ENCODE data around the gene TRPV3. TPM values are rescaled to one million over a fixed set of nuclear protein-coding genes. Genes with fewer than 3 reads are reported as not detected.

The TRPV3 gene
- total and polyA plus RNA-seq, 2 of the 13 experiments (the other 11 are each of a cell fraction or from before 2014, with no cell fraction given), result 0.90 to 1.0 TPM

GRCh38 chr17:3575511-3575910, 17.9 kb upstream of the TRPV3 start:
- intact Hi-C loops (cut with micrococcal nuclease; ENCODE audit: unreplicated experiment), result no loop called here
- ATAC-seq (no peak), FAIRE-seq (no peak)

GRCh38 chr17:3574231-3574630, 16.6 kb upstream of the TRPV3 start:
- WGBS (ENCODE audit: low lambda C conversion rate), result 100% methylated on average over 7 of the region's 7 CpGs
- POLR2A ChIA-PET, result no interaction called here
- TF ChIP-seq SSRP1 (CRISPR knock-in tag; IDR thresholded peaks at IDR 0.05), result no peak
- TF ChIP-seq ZNF34 (CRISPR knock-in tag; IDR thresholded peaks at IDR 0.05; ENCODE audit: borderline replicate concordance), result no peak
- no peak for TF ChIP-seq ZNF558 (CRISPR knock-in tag; IDR thresholded peaks at IDR 0.05; ENCODE audit: borderline replicate concordance)
- no peak for TF ChIP-seq ZNF83 (CRISPR knock-in tag; IDR thresholded peaks at IDR 0.05; ENCODE audit: borderline replicate concordance)
- TF ChIP-seq NAIF1 (CRISPR knock-in tag; IDR thresholded peaks at IDR 0.05; ENCODE audit: borderline replicate concordance), result no peak
- no peak for TF ChIP-seq ESRRA (CRISPR knock-in tag; IDR thresholded peaks at IDR 0.05; ENCODE audit: low read depth)
- no peak for TF ChIP-seq ZNF441 (CRISPR knock-in tag; IDR thresholded peaks at IDR 0.05; ENCODE audit: borderline replicate concordance)
- no peak for TF ChIP-seq EHMT2 (IDR thresholded peaks at IDR 0.05; ENCODE audit: borderline replicate concordance, low read depth, low read length)
- TF ChIP-seq GABPB1 (CRISPR knock-in tag; IDR thresholded peaks at IDR 0.05), result no peak
- no peak for TF ChIP-seq ZNF260 (CRISPR knock-in tag; IDR thresholded peaks at IDR 0.05; ENCODE audit: borderline replicate concordance, low read depth)
- no peak for TF ChIP-seq CERS6 (CRISPR knock-in tag; IDR thresholded peaks at IDR 0.05)
- TF ChIP-seq ZNF616 (CRISPR knock-in tag; IDR thresholded peaks at IDR 0.05; ENCODE audit: low read depth), result no peak
- peaks cover 18 to 42% of the 10 kb centered on the region in 2 experiments; a peak in 4 of 5 replicates for H3K36me3 ChIP-seq (replicated peaks in 1 of 2; ENCODE audit: control insufficient read depth in 1 of 2, insufficient read depth in 2 of 2, low read length in 2 of 2)
- H3K27ac ChIP-seq (ENCODE audit: extremely low read length, insufficient read depth, low read length), result no peak overlapping the region
- BruUV-seq (replicated peaks), result no TSS peak
- no peaks in the 10 kb centered on the region for H3K4me1 ChIP-seq (ENCODE audit: insufficient read depth, low read length)
- in situ Hi-C loops (cut with HindIII; ENCODE audit: extremely low pct_ligation_motif_present, low pct_unique_long_range_greater_than_20kb) (no loop called here), intact Hi-C loops (cut with micrococcal nuclease; ENCODE audit: unreplicated experiment) (no loop called here)
- ATAC-seq, result no peak; the same call in 2 of the 3 replicates
- H2AFZ ChIP-seq (ENCODE audit: low read length), result no peak overlapping the region
- no peak for DNase-seq (ENCODE audit: low spot score)
- FAIRE-seq, result no peak
- H3K9ac ChIP-seq (ENCODE audit: insufficient read depth, low read depth, low read length), result no peak overlapping the region
- H3K4me3 ChIP-seq (replicated peaks in 1 of 3; ENCODE audit: insufficient read depth in 1 of 3, low read depth in 2 of 3, low read length in 3 of 3), result no peak overlapping the region
- H4K20me1 ChIP-seq (ENCODE audit: insufficient read depth, low read length), result no peaks in the 10 kb centered on the region
- H3K4me2 ChIP-seq (ENCODE audit: low read depth, low read length), result no peak overlapping the region
- no peaks in the 10 kb centered on the region for H3K27me3 ChIP-seq (ENCODE audit: control insufficient read depth in 1 of 2, insufficient read depth in 2 of 2, low read length in 2 of 2)
- H3K9me3 ChIP-seq (ENCODE audit: low read length), result no peaks in the 10 kb centered on the region
- H3K79me2 ChIP-seq (ENCODE audit: insufficient read depth, low read length), result no peaks in the 10 kb centered on the region
- CTCF ChIA-PET (ENCODE audit: low intra/inter-chr PET ratio, low total read pairs), result no interaction called here

More at GRCh38 chr17:3575511-3575910, 17.9 kb upstream of the TRPV3 start:
- Histone ChIP-seq H3K79me2 (ENCODE audit: insufficient read depth, low read length) (no peaks in the 10 kb centered on the region), H3K27ac (ENCODE audit: extremely low read length, insufficient read depth, low read length) (no peak overlapping the region), H3K4me1 (ENCODE audit: insufficient read depth, low read length) (no peaks in the 10 kb centered on the region), H2AFZ (ENCODE audit: low read length) (no peak overlapping the region), H3K4me3 (replicated peaks in 1 of 3; ENCODE audit: insufficient read depth in 1 of 3, low read depth in 2 of 3, low read length in 3 of 3) (no peak overlapping the region), H3K9me3 (ENCODE audit: low read length) (no peaks in the 10 kb centered on the region), H3K36me3 (replicated peaks in 1 of 2; ENCODE audit: control insufficient read depth in 1 of 2, insufficient read depth in 2 of 2, low read length in 2 of 2) (peaks cover 21 to 48% of the 10 kb centered on the region in 2 experiments; a peak in 4 of 5 replicates), H3K27me3 (ENCODE audit: control insufficient read depth in 1 of 2, insufficient read depth in 2 of 2, low read length in 2 of 2) (no peaks in the 10 kb centered on the region), H3K9ac (ENCODE audit: insufficient read depth, low read depth, low read length) (no peak overlapping the region), H4K20me1 (ENCODE audit: insufficient read depth, low read length) (no peaks in the 10 kb centered on the region), H3K4me2 (ENCODE audit: low read depth, low read length) (no peak overlapping the region)
- WGBS (ENCODE audit: low lambda C conversion rate), result 92% methylated on average over 5 of the region's 5 CpGs
- TF ChIP-seq ZNF761 (CRISPR knock-in tag; conservative IDR thresholded peaks at IDR 0.05), result no peak
- TF ChIP-seq PHF21A (CRISPR knock-in tag; IDR thresholded peaks at IDR 0.05), result no peak
- no peak for TF ChIP-seq KLF13 (CRISPR knock-in tag; IDR thresholded peaks at IDR 0.05)
- ChIA-PET POLR2A (no interaction called here), CTCF (ENCODE audit: low intra/inter-chr PET ratio, low total read pairs) (no interaction called here)
- no peak for DNase-seq (ENCODE audit: low spot score)
- BruUV-seq (replicated peaks), result no TSS peak
- in situ Hi-C loops (cut with HindIII; ENCODE audit: extremely low pct_ligation_motif_present, low pct_unique_long_range_greater_than_20kb), result no loop called here
